HG02884 (cell line): ENCODE measurements around the gene TFRC.
"Not testable (repeated sequence)": the region's sequence is repeated elsewhere in the genome, so short reads cannot be mapped to it uniquely, and the experiment has no call there.

ENCODE experiments used
- ATAC-seq: cut with Tn5 transposase; IDR thresholded peaks from one replicate; pipeline ENCODE4 v1.9.1; 2021; ENCODE audit warnings: mild to moderate bottlenecking, moderate library complexity; ENCODE audit not compliant: unreplicated experiment

TFRC gene

DNA sequence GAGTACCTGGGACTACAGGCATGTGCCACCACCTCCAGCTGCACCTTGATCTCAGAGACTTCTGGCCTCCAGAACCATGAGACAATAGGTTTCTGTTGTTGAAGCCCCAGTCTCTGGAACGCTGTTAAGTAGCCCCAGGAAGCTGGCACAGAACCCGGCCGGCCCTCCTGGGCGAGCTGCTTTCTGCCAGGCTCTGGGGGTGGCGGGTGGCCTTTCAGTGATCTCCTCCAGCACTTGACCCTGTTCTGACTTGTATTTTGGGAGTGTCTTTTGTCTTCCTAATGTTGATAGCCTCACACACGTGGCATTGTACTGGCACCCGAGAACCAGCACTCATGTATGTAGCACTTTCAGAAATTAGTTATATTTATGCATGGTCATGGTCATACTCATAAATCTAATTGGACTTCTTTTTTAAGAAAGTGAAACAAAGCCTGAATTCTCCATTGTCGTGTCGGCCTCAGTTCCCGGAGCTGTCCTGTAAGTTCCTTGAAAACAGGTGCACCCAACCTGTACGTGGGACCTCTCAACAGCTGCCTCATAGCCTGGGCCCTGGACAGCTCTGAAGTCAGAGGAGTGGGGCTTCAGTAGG lies 74.0 kb downstream of the TFRC start:
- no peak for ATAC-seq

DNA sequence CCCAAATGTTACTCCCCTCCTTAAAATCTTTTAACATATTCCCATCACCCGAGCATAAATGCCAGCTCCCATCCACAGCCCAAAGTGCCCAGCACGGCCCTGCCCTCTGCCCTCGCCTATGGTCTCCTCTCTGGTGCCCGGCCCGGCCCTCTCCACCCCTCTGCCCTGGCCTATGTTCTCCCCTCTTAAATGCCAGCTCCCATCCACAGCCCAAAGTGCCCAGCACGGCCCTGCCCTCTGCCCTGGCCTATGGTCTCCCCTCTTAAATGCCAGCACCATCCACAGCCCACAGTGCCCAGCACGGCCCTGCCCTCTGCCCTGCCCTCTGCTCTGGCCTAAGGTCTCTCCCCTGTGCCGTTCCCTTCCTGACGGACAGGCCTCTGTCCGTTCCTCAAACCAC lies 76.6 kb downstream of the TFRC start:
- ATAC-seq = not testable (repeated sequence)

DNA sequence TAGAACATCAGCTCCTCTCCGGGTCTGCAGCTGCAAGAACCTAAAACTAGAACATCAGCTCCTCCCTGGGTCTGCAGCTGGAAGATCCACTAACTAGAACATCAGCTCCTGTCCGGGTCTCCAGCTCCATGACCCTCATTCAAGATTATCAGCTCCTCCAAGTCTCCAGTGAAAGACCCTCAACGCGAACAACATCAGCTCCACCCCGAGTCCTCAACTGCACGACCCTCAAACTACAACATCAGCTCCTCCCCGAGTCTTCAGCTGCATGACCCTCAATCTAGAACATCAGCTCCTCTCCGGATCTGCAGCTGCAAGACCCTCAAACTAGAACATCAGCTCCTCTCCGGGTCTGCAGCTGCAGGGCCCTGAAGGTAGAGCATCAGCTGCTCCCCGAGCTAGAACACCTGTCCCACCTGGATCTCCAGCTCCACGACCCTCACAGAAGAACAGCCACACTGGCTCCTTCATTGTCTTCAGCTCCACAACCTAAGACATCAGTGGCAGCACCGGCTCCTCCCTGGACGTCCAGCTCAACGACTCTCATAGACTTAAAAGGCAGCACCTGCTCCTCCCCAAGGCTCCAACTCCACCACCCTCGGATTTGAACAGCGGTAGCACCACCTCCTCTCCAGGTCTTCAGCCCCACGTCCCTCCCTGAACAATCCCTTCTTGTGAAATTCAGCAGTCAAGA lies 77.4 kb downstream of the TFRC start:
- ATAC-seq = not testable (repeated sequence)

DNA sequence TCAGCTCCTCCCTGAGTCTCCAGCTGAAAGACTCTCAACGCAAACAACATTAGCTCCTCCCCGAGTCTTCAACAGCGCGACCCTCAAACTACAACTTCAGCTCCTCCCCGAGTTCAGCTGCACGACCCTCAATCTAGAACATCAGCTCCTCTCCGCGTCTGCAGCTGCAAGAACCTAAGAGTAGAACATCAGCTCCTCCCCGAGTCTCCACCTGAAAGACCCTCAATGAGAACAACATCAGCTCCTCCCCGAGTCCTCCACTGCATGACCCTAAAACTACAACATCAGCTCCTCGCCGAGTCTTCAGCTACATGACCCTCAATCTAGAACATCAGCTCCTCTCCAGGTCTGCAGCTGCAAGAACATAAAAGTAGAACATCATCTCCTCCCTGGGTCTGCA lies 78.3 kb downstream of the TFRC start:
- ATAC-seq = no peak

DNA sequence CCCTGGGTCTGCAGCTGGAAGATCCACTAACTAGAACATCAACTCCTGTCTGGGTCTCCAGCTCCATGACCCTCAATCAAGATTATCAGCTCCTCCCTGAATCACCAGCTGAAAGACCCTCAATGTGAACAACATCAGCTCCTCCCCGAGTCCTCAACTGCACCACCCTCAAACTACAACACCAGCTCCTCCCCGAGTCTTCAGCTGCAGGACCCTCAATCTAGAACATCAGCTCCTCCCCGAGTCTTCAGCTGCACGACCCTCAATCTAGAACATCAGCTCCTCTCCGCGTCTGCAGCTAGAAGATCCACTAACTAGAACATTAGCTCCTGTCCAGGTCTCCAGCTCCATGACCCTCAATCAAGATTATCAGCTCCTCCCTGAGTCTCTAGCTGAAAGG lies 79.2 kb downstream of the TFRC start:
- not testable (repeated sequence) for ATAC-seq

DNA sequence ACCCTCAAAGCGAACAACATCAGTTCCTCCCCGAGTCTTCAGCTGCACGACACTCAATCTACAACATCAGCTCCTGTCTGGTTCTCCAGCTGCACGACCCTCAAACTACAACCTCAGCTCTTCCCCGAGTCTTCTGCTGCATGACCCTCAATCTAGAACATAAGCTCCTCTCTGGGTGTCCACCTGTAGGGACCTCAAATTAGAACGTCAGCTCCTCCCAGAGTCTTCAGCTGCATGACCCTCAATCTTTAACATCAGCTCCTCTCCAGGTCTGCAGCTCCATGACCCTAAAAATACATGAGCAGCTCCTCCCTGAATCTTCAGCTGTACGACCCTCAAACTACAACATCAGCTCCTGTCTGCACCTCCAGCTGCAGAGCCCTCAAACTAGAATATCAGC lies 80.7 kb downstream of the TFRC start:
- not testable (repeated sequence) for ATAC-seq

DNA sequence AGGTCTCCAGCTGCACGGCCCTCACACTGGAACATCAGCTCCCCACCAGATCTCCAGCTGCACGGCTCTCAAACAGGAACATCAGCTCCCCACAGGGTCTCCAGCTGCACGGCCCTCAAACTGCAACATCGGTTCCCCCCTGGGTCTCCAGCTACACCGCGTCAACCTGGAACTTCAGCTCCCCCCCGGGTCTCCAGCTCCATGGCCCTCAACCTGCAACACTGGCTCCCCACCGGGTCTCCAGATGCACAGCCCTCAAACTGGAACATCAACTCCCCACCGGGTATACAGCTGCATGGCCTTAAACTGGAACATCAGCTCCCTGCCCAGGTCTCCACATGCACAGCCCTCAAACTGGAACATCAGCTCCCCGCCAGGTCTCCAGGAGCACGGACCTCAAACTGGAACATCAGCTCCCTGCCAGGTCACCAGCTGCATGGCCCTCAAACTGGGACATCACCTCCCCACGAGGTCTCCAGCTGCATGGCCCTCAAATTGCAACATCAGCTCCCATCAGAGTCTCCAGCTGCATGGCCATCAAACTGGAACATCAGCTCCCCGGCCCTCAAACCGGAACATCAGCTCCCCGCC lies 81.4 kb downstream of the TFRC start:
- ATAC-seq = not testable (repeated sequence)

DNA sequence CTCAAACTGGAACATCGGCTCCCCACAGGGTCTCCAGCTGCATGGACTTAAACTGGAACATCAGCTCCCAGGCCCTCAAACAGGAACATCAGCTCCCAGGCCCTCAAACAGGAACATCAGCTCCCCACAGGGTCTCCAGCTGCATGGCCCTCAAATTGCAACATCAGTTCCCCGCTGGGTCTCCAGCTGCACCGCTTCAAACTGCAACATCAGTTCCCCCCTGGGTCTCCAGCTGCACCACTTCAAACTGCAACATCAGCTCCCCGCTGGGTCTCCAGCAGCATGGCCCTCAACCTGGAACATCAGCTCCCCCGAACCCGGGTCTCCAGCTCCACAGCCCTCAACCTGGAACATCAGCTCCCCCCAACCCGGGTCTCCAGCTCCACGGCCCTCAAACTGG lies 82.0 kb downstream of the TFRC start:
- no peak for ATAC-seq
